Measurements from ENCODE around the gene MRPL10.

MRPL10 gene

DNA sequence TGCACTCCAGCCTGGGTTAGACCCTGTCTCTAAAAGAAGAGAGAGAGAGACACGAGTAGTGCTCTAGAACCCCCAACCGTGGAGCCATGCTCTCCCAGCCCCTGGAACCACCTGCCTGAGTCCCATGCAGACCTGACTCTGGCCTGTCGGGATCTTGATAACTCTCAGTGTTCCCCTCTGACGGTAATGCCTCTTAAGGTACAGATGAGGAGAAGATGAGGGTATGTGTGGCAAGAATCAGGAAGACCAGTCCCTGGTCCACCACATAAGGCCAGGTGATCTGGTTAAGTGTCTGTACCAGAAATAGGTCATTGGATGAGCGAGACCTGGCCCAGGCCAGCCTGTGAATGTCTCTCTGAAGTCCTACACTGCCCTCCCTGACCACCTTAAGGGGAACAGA lies 28.1 kb downstream of the MRPL10 start:
- no peak overlapping the region for H3K4me3 ChIP-seq (ENCODE audit: low read depth in 1 of 2, low read length in 2 of 2)
- no peak for DNase-seq
- H4K20me1 ChIP-seq (ENCODE audit: insufficient read depth, low read length), result peaks cover 4% of the 10 kb centered on the region; the same call in 1 of the 2 replicates
- H3K4me1 ChIP-seq (ENCODE audit: insufficient read depth, low read length), result no peaks in the 10 kb centered on the region
- H3K9ac ChIP-seq (ENCODE audit: low read depth, low read length), result no peak overlapping the region
- H3K27me3 ChIP-seq (ENCODE audit: insufficient read depth, low read length, poor library complexity), result no peaks in the 10 kb centered on the region
- no peak for ATAC-seq (ENCODE audit: insufficient read depth, low read depth)
- no peak overlapping the region for H3K27ac ChIP-seq (ENCODE audit: low read length)
- H3K4me2 ChIP-seq (ENCODE audit: insufficient read depth, low read length), result no peak overlapping the region
- no peak overlapping the region for H2AFZ ChIP-seq (ENCODE audit: low read depth, low read length)
- no peaks in the 10 kb centered on the region for H3K79me2 ChIP-seq (ENCODE audit: insufficient read depth, low read length)
- peaks cover 14% of the 10 kb centered on the region for H3K36me3 ChIP-seq (ENCODE audit: insufficient read depth, low read length)
- TF ChIP-seq EZH2 (IDR thresholded peaks at IDR 0.05; ENCODE audit: borderline replicate concordance, low read depth, low read length, severe bottlenecking), result no peak
- TF ChIP-seq, protein P1, sequence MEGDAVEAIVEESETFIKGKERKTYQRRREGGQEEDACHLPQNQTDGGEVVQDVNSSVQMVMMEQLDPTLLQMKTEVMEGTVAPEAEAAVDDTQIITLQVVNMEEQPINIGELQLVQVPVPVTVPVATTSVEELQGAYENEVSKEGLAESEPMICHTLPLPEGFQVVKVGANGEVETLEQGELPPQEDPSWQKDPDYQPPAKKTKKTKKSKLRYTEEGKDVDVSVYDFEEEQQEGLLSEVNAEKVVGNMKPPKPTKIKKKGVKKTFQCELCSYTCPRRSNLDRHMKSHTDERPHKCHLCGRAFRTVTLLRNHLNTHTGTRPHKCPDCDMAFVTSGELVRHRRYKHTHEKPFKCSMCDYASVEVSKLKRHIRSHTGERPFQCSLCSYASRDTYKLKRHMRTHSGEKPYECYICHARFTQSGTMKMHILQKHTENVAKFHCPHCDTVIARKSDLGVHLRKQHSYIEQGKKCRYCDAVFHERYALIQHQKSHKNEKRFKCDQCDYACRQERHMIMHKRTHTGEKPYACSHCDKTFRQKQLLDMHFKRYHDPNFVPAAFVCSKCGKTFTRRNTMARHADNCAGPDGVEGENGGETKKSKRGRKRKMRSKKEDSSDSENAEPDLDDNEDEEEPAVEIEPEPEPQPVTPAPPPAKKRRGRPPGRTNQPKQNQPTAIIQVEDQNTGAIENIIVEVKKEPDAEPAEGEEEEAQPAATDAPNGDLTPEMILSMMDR (IDR thresholded peaks at IDR 0.05; ENCODE audit: borderline replicate concordance, extremely low read depth, low read length, poor library complexity, severe bottlenecking), result no peak
- no peaks in the 10 kb centered on the region for H3K9me3 ChIP-seq (ENCODE audit: insufficient read depth, low read length, severe bottlenecking)

DNA sequence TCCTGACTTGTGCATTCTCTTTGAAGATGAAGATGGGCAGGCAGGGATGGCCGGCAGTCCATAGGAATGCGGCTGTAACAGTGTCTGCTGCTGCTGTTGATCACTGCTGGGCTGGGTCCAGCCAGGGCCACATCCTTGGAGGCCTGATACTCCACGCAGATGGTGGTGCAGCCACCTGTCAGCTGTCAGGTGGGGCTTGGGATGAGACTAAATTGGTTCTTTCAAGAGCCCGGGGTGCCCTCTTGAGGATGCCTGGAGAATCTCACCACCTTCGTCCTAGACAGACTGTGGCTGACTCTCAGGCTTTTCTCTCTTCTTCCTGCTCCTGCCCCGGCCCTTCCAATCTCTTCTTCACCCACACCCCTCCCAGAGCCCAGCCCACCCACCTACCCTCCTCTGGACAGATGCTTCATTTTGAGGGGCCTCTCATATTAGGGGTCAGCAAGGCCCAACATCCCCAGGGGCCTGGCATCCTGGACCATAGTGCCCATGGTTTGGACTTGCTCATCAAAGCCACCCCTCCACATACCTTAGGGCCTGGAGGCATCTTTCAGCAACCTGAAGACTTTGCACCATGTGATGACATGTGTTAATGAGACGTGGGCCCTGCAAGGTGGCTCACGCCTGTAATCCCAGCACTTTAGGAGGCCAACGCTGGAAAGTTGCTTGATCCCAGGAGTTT lies 28.9 kb downstream of the MRPL10 start:
- Histone ChIP-seq H3K4me2 (ENCODE audit: insufficient read depth, low read length) (no peak overlapping the region), H3K9ac (ENCODE audit: low read depth, low read length) (no peak overlapping the region), H3K27ac (ENCODE audit: low read length) (no peak overlapping the region), H3K79me2 (ENCODE audit: insufficient read depth, low read length) (no peaks in the 10 kb centered on the region), H3K4me3 (ENCODE audit: low read depth in 1 of 2, low read length in 2 of 2) (no peak overlapping the region), H3K9me3 (ENCODE audit: insufficient read depth, low read length, severe bottlenecking) (no peaks in the 10 kb centered on the region), H3K4me1 (ENCODE audit: insufficient read depth, low read length) (no peaks in the 10 kb centered on the region), H3K27me3 (ENCODE audit: insufficient read depth, low read length, poor library complexity) (no peaks in the 10 kb centered on the region), H4K20me1 (ENCODE audit: insufficient read depth, low read length) (peaks cover 4% of the 10 kb centered on the region; the same call in 1 of the 2 replicates), H3K36me3 (ENCODE audit: insufficient read depth, low read length) (peaks cover 8% of the 10 kb centered on the region), H2AFZ (ENCODE audit: low read depth, low read length) (no peak overlapping the region)
- DNase-seq (peak; percentile 61), ATAC-seq (ENCODE audit: insufficient read depth, low read depth) (peak; percentile 92)
- no peak for TF ChIP-seq EZH2 (IDR thresholded peaks at IDR 0.05; ENCODE audit: borderline replicate concordance, low read depth, low read length, severe bottlenecking)
- TF ChIP-seq, protein P1 (IDR thresholded peaks at IDR 0.05; ENCODE audit: borderline replicate concordance, extremely low read depth, low read length, poor library complexity, severe bottlenecking), result peak; percentile 73

DNA sequence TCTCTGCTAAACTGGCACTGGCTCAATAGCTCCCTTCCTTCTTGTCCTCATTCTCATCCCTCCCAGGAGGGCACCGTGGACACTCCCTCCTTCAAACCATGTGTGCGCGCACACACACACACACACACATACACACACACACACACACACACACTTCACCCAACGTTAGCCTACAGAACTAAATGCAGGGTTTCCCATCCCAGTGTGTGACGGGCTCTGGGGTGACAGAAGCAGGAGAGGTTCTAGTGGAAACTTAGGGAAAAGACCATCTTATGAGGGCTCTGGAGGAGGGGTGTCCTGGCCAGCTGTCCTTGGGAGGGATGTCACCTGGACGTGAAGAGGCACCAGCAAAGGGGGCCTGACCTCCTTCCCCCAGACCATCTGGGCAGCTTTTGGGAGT lies 29.4 kb downstream of the MRPL10 start:
- H3K27ac ChIP-seq (ENCODE audit: low read length), result no peak overlapping the region
- no peak overlapping the region for H3K4me3 ChIP-seq (ENCODE audit: low read depth in 1 of 2, low read length in 2 of 2)
- no peaks in the 10 kb centered on the region for H3K27me3 ChIP-seq (ENCODE audit: insufficient read depth, low read length, poor library complexity)
- no peaks in the 10 kb centered on the region for H3K79me2 ChIP-seq (ENCODE audit: insufficient read depth, low read length)
- no peak overlapping the region for H2AFZ ChIP-seq (ENCODE audit: low read depth, low read length)
- H3K36me3 ChIP-seq (ENCODE audit: insufficient read depth, low read length), result peaks cover 3% of the 10 kb centered on the region; the same call in 1 of the 2 replicates
- peaks cover 4% of the 10 kb centered on the region; the same call in 1 of the 2 replicates for H4K20me1 ChIP-seq (ENCODE audit: insufficient read depth, low read length)
- H3K4me1 ChIP-seq (ENCODE audit: insufficient read depth, low read length), result no peaks in the 10 kb centered on the region
- TF ChIP-seq, protein P1 (IDR thresholded peaks at IDR 0.05; ENCODE audit: borderline replicate concordance, extremely low read depth, low read length, poor library complexity, severe bottlenecking), result no peak
- TF ChIP-seq EZH2 (IDR thresholded peaks at IDR 0.05; ENCODE audit: borderline replicate concordance, low read depth, low read length, severe bottlenecking), result no peak
- H3K4me2 ChIP-seq (ENCODE audit: insufficient read depth, low read length), result no peak overlapping the region
- H3K9ac ChIP-seq (ENCODE audit: low read depth, low read length), result no peak overlapping the region
- no peaks in the 10 kb centered on the region for H3K9me3 ChIP-seq (ENCODE audit: insufficient read depth, low read length, severe bottlenecking)
- ATAC-seq (ENCODE audit: insufficient read depth, low read depth), result no peak
- DNase-seq, result no peak

Measured in DND-41 (cell line).